ENCODE measurements around the gene RAB44. TPM values are rescaled to one million over a fixed set of nuclear protein-coding genes. Genes with fewer than 3 reads are reported as not detected.

The RAB44 gene
- total and polyA plus RNA-seq, 2 of the 4 experiments (the other 2 are of a cell fraction), result 0.03 TPM; not detected in 1

DNA sequence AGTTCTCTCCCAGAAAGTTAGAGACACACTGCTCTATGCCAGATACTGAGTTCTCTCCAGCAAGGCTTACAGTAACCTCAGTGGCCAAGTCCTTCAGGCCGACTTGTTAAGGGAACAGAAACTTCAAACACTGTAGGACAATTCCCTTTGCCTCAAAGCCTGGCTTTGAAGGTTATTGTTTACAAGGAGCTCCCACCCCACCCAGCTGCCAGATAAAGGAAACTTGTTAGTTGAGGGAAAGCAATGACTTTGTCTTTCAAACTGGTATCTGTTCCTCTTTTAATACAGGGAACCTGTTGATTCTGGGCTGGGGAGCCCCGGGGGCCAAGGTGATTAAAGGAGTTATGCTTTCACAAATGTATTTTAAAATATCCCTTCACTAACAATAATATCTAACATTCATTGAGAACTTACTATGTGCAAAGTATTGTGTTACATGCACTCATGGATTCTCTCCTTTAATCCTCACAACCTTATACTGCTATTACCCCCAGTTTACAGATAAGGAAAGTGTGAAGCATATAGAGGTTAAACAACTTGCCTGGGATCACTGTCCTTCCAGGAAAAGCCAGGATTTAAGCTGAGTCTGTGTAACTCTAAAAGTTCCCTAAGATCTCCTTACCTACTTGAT lies 46.7 kb upstream of the RAB44 start:
- Histone ChIP-seq H2BK5ac (ENCODE audit: low read depth, low read length, poor library complexity, severe bottlenecking) (no peak overlapping the region), H4K5ac (ENCODE audit: low read depth, low read length) (no peak overlapping the region), H2AK9ac (replicated peaks; ENCODE audit: low read depth, low read length, poor library complexity) (no peak overlapping the region), H3K23ac (ENCODE audit: low read depth, low read length) (0 out of 2 replicates have a peak overlapping the region, but pooled peaks have one; percentile 45), H3K36me3 (ENCODE audit: control insufficient read depth, insufficient read depth, low read length) (no peaks in the 10 kb centered on the region), H2BK15ac (ENCODE audit: low read depth, low read length) (no peak overlapping the region), H3K18ac (ENCODE audit: low read depth, low read length) (no peak overlapping the region), H3K4me3 (ENCODE audit: insufficient read depth, low read depth, low read length) (no peak overlapping the region), H3K9me3 (ENCODE audit: control insufficient read depth, insufficient read depth, low read length) (no peaks in the 10 kb centered on the region), H3K56ac (ENCODE audit: extremely low read depth, insufficient read depth, low read length) (no peak overlapping the region), H3K9ac (ENCODE audit: low read depth, low read length) (no peak overlapping the region), H2BK20ac (ENCODE audit: low read depth, low read length) (no peak overlapping the region), H4K20me1 (ENCODE audit: insufficient read depth, low read length) (no peaks in the 10 kb centered on the region), H3K9me1 (ENCODE audit: insufficient read depth, low read length) (no peaks in the 10 kb centered on the region), H2AK5ac (ENCODE audit: low read depth, low read length) (no peak overlapping the region), H3K27me3 (ENCODE audit: control insufficient read depth, insufficient read depth, low read length) (peaks cover 11% of the 10 kb centered on the region), H3K4me2 (ENCODE audit: low read depth, low read length) (no peak overlapping the region), H3K27ac (ENCODE audit: insufficient read depth, low read length) (no peak overlapping the region), H3K4ac (ENCODE audit: low read depth, low read length) (no peak overlapping the region), H2AFZ (replicated peaks; ENCODE audit: low read length, poor library complexity) (no peak overlapping the region), H3K14ac (replicated peaks; ENCODE audit: low read depth, low read length) (peak overlapping the region; percentile 10; the same call in 1 of the 2 replicates), H3K79me1 (ENCODE audit: low read depth in 1 of 2, low read length in 2 of 2) (no peaks in the 10 kb centered on the region), H4K8ac (ENCODE audit: low read depth in 2 of 2, low read length in 2 of 2) (no peak overlapping the region), H2BK120ac (ENCODE audit: low read depth, low read length) (no peak overlapping the region), H4K91ac (ENCODE audit: insufficient read depth, low read depth, low read length) (no peak overlapping the region), H3K4me1 (ENCODE audit: control insufficient read depth, insufficient read depth, low read length) (0 out of 2 replicates have a peak, but pooled peaks cover 2% of the 10 kb centered on the region)
- ChIA-PET CTCF (interaction anchor here (0.6 kb wide), 1 partner anchor 337 kb away, joined by 3 read pairs; no protein-coding TSS in a partner anchor), POLR2A (ENCODE audit: unreplicated experiment) (interaction anchor here (0.8 kb wide), 1 partner anchor 28 kb away, joined by 3 read pairs; the partner anchor contains the start of gene CDKN1A)
- BruUV-seq (replicated peaks), result no TSS peak
- dilution Hi-C loops (cut with HindIII; ENCODE audit: low sequenced_read_pairs, unreplicated experiment), result no loop called here
- WGBS, 2 experiments (ENCODE audit: extremely low coverage in 2 of 2, insufficient read length in 1 of 2), result no CpG with 5 or more reads among the region's 2 CpGs
- ATAC-seq (ENCODE audit: low read depth), result no peak; the same call in 1 of the 2 replicates
- intact Hi-C loops (cut with micrococcal nuclease), result no loop called here
- DNase-seq, result no peak
- in situ Hi-C loops (cut with MboI; ENCODE audit: low sequenced_read_pairs), result no loop called here
- TF ChIP-seq MAZ (IDR thresholded peaks at IDR 0.05; ENCODE audit: borderline replicate concordance, low read depth, low read length) (no peak), NFE2L2 (IDR thresholded peaks at IDR 0.05; ENCODE audit: low read depth, low read length) (no peak), CEBPB (IDR thresholded peaks at IDR 0.05; ENCODE audit: low read depth, low read length) (no peak), RFX5 (IDR thresholded peaks at IDR 0.05; ENCODE audit: low read depth, low read length) (no peak), FOS (IDR thresholded peaks at IDR 0.05; ENCODE audit: low read depth, low read length) (no peak), POLR2A (IDR thresholded peaks at IDR 0.05; ENCODE audit: low read depth, low read length) (no peak), MXI1 (IDR thresholded peaks at IDR 0.05; ENCODE audit: borderline replicate concordance, low read depth, low read length) (no peak), MAFK (IDR thresholded peaks at IDR 0.05; ENCODE audit: low read depth, low read length) (no peak), RCOR1 (IDR thresholded peaks at IDR 0.05; ENCODE audit: insufficient replicate concordance, low read length) (no peak), CHD1 (IDR thresholded peaks at IDR 0.05; ENCODE audit: low read depth, low read length) (no peak), BHLHE40 (IDR thresholded peaks at IDR 0.05; ENCODE audit: low read depth, low read length) (no peak)
- TF ChIP-seq, protein P1, sequence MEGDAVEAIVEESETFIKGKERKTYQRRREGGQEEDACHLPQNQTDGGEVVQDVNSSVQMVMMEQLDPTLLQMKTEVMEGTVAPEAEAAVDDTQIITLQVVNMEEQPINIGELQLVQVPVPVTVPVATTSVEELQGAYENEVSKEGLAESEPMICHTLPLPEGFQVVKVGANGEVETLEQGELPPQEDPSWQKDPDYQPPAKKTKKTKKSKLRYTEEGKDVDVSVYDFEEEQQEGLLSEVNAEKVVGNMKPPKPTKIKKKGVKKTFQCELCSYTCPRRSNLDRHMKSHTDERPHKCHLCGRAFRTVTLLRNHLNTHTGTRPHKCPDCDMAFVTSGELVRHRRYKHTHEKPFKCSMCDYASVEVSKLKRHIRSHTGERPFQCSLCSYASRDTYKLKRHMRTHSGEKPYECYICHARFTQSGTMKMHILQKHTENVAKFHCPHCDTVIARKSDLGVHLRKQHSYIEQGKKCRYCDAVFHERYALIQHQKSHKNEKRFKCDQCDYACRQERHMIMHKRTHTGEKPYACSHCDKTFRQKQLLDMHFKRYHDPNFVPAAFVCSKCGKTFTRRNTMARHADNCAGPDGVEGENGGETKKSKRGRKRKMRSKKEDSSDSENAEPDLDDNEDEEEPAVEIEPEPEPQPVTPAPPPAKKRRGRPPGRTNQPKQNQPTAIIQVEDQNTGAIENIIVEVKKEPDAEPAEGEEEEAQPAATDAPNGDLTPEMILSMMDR (conservative IDR thresholded peaks at IDR 0.05; ENCODE audit: low read depth, low read length), result no peak
- TF ChIP-seq, protein P2, sequence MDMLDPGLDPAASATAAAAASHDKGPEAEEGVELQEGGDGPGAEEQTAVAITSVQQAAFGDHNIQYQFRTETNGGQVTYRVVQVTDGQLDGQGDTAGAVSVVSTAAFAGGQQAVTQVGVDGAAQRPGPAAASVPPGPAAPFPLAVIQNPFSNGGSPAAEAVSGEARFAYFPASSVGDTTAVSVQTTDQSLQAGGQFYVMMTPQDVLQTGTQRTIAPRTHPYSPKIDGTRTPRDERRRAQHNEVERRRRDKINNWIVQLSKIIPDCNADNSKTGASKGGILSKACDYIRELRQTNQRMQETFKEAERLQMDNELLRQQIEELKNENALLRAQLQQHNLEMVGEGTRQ (IDR thresholded peaks at IDR 0.05; ENCODE audit: low read depth, low read length), result no peak

Data from IMR-90 (cell line).